Activated naive CD8-positive, alpha-beta T cell treated with anti-CD3 and anti-CD28 coated beads, Interleukin-2, amount 50 U/mL, for 24 hours (primary cell): Measurements from ENCODE around the gene FLRT1.

Experiments
- ATAC-seq: fragments of 150-1000 bp; cut with Tn5 transposase; one replicate; pipeline ENCODE4 v1.10.0; 2021
- DNase-seq: peaks from one replicate; pipeline ENCODE4 v3.0.0; 2021
- H3K27ac Mint-ChIP-seq: one replicate; pipeline ENCODE4 v1.8.0; 2021; ENCODE audit warnings: mild to moderate bottlenecking, mixed read lengths
- H3K27me3 Mint-ChIP-seq: one replicate; pipeline ENCODE4 v1.8.0; 2021; ENCODE audit warnings: mixed read lengths
- H3K36me3 Mint-ChIP-seq: one replicate; pipeline ENCODE4 v1.8.0; 2021; ENCODE audit warnings: low read depth, mixed read lengths
- H3K4me1 Mint-ChIP-seq: one replicate; pipeline ENCODE4 v1.8.0; 2021; ENCODE audit warnings: mixed read lengths
- H3K4me3 Mint-ChIP-seq: one replicate; pipeline ENCODE4 v1.8.0; 2021; ENCODE audit warnings: mild to moderate bottlenecking, moderate library complexity, mixed read lengths
- H3K9me3 Mint-ChIP-seq: one replicate; pipeline ENCODE4 v1.8.0; 2021; ENCODE audit warnings: mixed read lengths

FLRT1 gene

GRCh38 chr11:64014356-64014755 lies 21.4 kb upstream of the FLRT1 start:
- H3K36me3 Mint-ChIP-seq: no peaks in the 10 kb centered on the region
- DNase-seq: no peak
- H3K4me3 Mint-ChIP-seq: no peak overlapping the region
- no peak overlapping the region for H3K27ac Mint-ChIP-seq
- peaks cover 7% of the 10 kb centered on the region for H3K9me3 Mint-ChIP-seq
- no peaks in the 10 kb centered on the region for H3K4me1 Mint-ChIP-seq
- no peaks in the 10 kb centered on the region for H3K27me3 Mint-ChIP-seq
- no peak for ATAC-seq

GRCh38 chr11:64015510-64015909 lies 20.2 kb upstream of the FLRT1 start:
- no peak overlapping the region for H3K4me3 Mint-ChIP-seq
- H3K27ac Mint-ChIP-seq: no peak overlapping the region
- ATAC-seq (no peak), DNase-seq (no peak)
- H3K4me1 Mint-ChIP-seq: no peaks in the 10 kb centered on the region
- H3K27me3 Mint-ChIP-seq: no peaks in the 10 kb centered on the region
- H3K9me3 Mint-ChIP-seq: peaks cover 4% of the 10 kb centered on the region
- H3K36me3 Mint-ChIP-seq: no peaks in the 10 kb centered on the region

GRCh38 chr11:64015935-64016845 lies 19.5 kb upstream of the FLRT1 start:
- Mint-ChIP-seq H3K36me3 (no peaks in the 10 kb centered on the region), H3K27ac (no peak overlapping the region), H3K4me1 (no peaks in the 10 kb centered on the region), H3K9me3 (no peaks in the 10 kb centered on the region), H3K27me3 (no peaks in the 10 kb centered on the region), H3K4me3 (no peak overlapping the region)
- ATAC-seq (no peak), DNase-seq (no peak)

GRCh38 chr11:64017945-64018224 lies 17.8 kb upstream of the FLRT1 start:
- H3K4me1 Mint-ChIP-seq: no peaks in the 10 kb centered on the region
- no peak overlapping the region for H3K27ac Mint-ChIP-seq
- no peaks in the 10 kb centered on the region for H3K36me3 Mint-ChIP-seq
- no peak for ATAC-seq
- no peaks in the 10 kb centered on the region for H3K27me3 Mint-ChIP-seq
- no peaks in the 10 kb centered on the region for H3K9me3 Mint-ChIP-seq
- H3K4me3 Mint-ChIP-seq: no peak overlapping the region
- DNase-seq: no peak

- Mint-ChIP-seq H3K27me3 (no peaks in the 10 kb centered on the region), H3K27ac (no peak overlapping the region), H3K9me3 (no peaks in the 10 kb centered on the region), H3K4me3 (no peak overlapping the region), H3K4me1 (no peaks in the 10 kb centered on the region), H3K36me3 (no peaks in the 10 kb centered on the region)
- ATAC-seq (no peak), DNase-seq (no peak)
Observed at GRCh38 chr11:64018310-64018709, 17.4 kb upstream of the FLRT1 start.

- H3K36me3 Mint-ChIP-seq: no peaks in the 10 kb centered on the region
- H3K27me3 Mint-ChIP-seq: no peaks in the 10 kb centered on the region
- H3K27ac Mint-ChIP-seq: no peak overlapping the region
- H3K9me3 Mint-ChIP-seq: no peaks in the 10 kb centered on the region
- DNase-seq: no peak
- no peaks in the 10 kb centered on the region for H3K4me1 Mint-ChIP-seq
- H3K4me3 Mint-ChIP-seq: no peak overlapping the region
- no peak for ATAC-seq
Observed at GRCh38 chr11:64019106-64020037, 16.4 kb upstream of the FLRT1 start.

GRCh38 chr11:64020976-64021756 lies 14.6 kb upstream of the FLRT1 start:
- ATAC-seq: no peak
- Mint-ChIP-seq H3K9me3 (no peaks in the 10 kb centered on the region), H3K27ac (no peak overlapping the region), H3K36me3 (no peaks in the 10 kb centered on the region), H3K4me3 (no peak overlapping the region), H3K4me1 (no peaks in the 10 kb centered on the region), H3K27me3 (no peaks in the 10 kb centered on the region)
- no peak for DNase-seq

- no peaks in the 10 kb centered on the region for H3K36me3 Mint-ChIP-seq
- no peaks in the 10 kb centered on the region for H3K27me3 Mint-ChIP-seq
- no peaks in the 10 kb centered on the region for H3K4me1 Mint-ChIP-seq
- no peak overlapping the region for H3K4me3 Mint-ChIP-seq
- H3K27ac Mint-ChIP-seq: no peak overlapping the region
- DNase-seq (no peak), ATAC-seq (no peak)
- H3K9me3 Mint-ChIP-seq: no peaks in the 10 kb centered on the region
Observed at GRCh38 chr11:64021757-64022093, 14.0 kb upstream of the FLRT1 start.

- no peaks in the 10 kb centered on the region for H3K4me1 Mint-ChIP-seq
- H3K36me3 Mint-ChIP-seq: no peaks in the 10 kb centered on the region
- no peaks in the 10 kb centered on the region for H3K9me3 Mint-ChIP-seq
- peaks cover 5% of the 10 kb centered on the region for H3K27me3 Mint-ChIP-seq
- DNase-seq (no peak), ATAC-seq (no peak)
- no peak overlapping the region for H3K4me3 Mint-ChIP-seq
- H3K27ac Mint-ChIP-seq: no peak overlapping the region
Observed at GRCh38 chr11:64022125-64022784, 13.5 kb upstream of the FLRT1 start.

GRCh38 chr11:64023712-64024710 lies 11.7 kb upstream of the FLRT1 start:
- Mint-ChIP-seq H3K4me3 (no peak overlapping the region), H3K4me1 (peaks cover 2% of the 10 kb centered on the region), H3K27ac (no peak overlapping the region), H3K36me3 (no peaks in the 10 kb centered on the region), H3K27me3 (peaks cover 8% of the 10 kb centered on the region), H3K9me3 (no peaks in the 10 kb centered on the region)
- DNase-seq (no peak), ATAC-seq (no peak)

- peaks cover 13% of the 10 kb centered on the region for H3K27me3 Mint-ChIP-seq
- no peak for DNase-seq
- peaks cover 2% of the 10 kb centered on the region for H3K4me1 Mint-ChIP-seq
- no peak overlapping the region for H3K4me3 Mint-ChIP-seq
- H3K27ac Mint-ChIP-seq: no peak overlapping the region
- H3K36me3 Mint-ChIP-seq: no peaks in the 10 kb centered on the region
- H3K9me3 Mint-ChIP-seq: no peaks in the 10 kb centered on the region
- ATAC-seq: no peak
Observed at GRCh38 chr11:64025205-64025604, 10.5 kb upstream of the FLRT1 start.

GRCh38 chr11:64026575-64027205 lies 9.0 kb upstream of the FLRT1 start:
- H3K4me1 Mint-ChIP-seq: peaks cover 2% of the 10 kb centered on the region

More at GRCh38 chr11:64026575-64027205, 9.0 kb upstream of the FLRT1 start:
- Mint-ChIP-seq H3K9me3 (no peaks in the 10 kb centered on the region), H3K4me3 (no peak overlapping the region), H3K27me3 (peaks cover 18% of the 10 kb centered on the region), H3K27ac (no peak overlapping the region), H3K36me3 (no peaks in the 10 kb centered on the region)
- DNase-seq (no peak), ATAC-seq (no peak)
